HEK293 (cell line): ENCODE results near the gene CD79A.

Experiments used
- CTCF ChIA-PET: fragments of 350-600 bp; formaldehyde crosslinking; extraction: SDS; loops from one replicate; lab custom pipeline; 2021; ENCODE audit warnings: antibody characterized with exemption; lab: Yijun Ruan, JAX
- POLR2A ChIA-PET: fragments of 300-600 bp; formaldehyde crosslinking; extraction: SDS; loops from one replicate; lab custom pipeline; 2020; ENCODE audit warnings: antibody characterized with exemption, inconsistent platforms; lab: Yijun Ruan, JAX
- H3K27ac ChIP-seq: fragments of 200-500 bp; sonication (Bioruptor generic); 2 replicates; pipeline ENCODE4 v1.5.1; 2014; ENCODE audit warnings: low read depth, low read length, control low read depth, inconsistent platforms; ENCODE audit errors: extremely low read depth
- H3K36me3 ChIP-seq, 2 experiments: fragments of 200-500 bp in 1 of 2; sonication (Bioruptor generic) in 1 of 2; 1 replicate in 1 of 2; 2 replicates in 1 of 2; pipeline ENCODE4 v1.5.1; 2014 to 2017; ENCODE audit warnings: inconsistent platforms in 2 of 2, low read length in 2 of 2; ENCODE audit not compliant: control insufficient read depth in 2 of 2, insufficient read depth in 1 of 2
- H3K4me1 ChIP-seq: fragments of 200-500 bp; sonication (Bioruptor generic); 2 replicates; pipeline ENCODE4 v1.5.1; 2014; ENCODE audit warnings: mild to moderate bottlenecking, low read length, inconsistent platforms; ENCODE audit not compliant: control insufficient read depth, insufficient read depth
- H3K4me3 ChIP-seq: 2 replicates; pipeline ENCODE4 v1.5.1; 2011; ENCODE audit warnings: low read depth, mild to moderate bottlenecking, control low read depth, low read length, moderate library complexity
- H3K9me3 ChIP-seq: fragments of 200-500 bp; sonication (Bioruptor generic); 2 replicates; pipeline ENCODE4 v1.5.1; 2014; ENCODE audit warnings: low read depth, low read length, inconsistent platforms; ENCODE audit not compliant: control insufficient read depth, insufficient read depth
- BCL11B ChIP-seq: fragments of 450-650 bp; formaldehyde crosslinking; IDR thresholded peaks from 2 replicates; pipeline ENCODE4 v1.5.1; 2016; ENCODE audit warnings: low read depth, missing biosample characterization, missing genetic modification characterization
- BCL6B ChIP-seq: fragments of 450-650 bp; formaldehyde crosslinking; IDR thresholded peaks from 2 replicates; pipeline ENCODE4 v1.5.1; 2017; ENCODE audit warnings: missing biosample characterization, missing genetic modification characterization
- GLIS2 ChIP-seq: fragments of 450-650 bp; formaldehyde crosslinking; IDR thresholded peaks from 2 replicates; pipeline ENCODE4 v1.5.1; 2016; ENCODE audit warnings: missing biosample characterization, missing genetic modification characterization
- PATZ1 ChIP-seq: fragments of 450-650 bp; formaldehyde crosslinking; IDR thresholded peaks from 2 replicates; pipeline ENCODE4 v1.5.1; 2016; ENCODE audit warnings: missing biosample characterization, missing genetic modification characterization
- PRDM2 ChIP-seq: fragments of 450-650 bp; formaldehyde crosslinking; IDR thresholded peaks from 2 replicates; pipeline ENCODE4 v1.5.1; 2016; ENCODE audit warnings: missing biosample characterization, missing genetic modification characterization, borderline replicate concordance
- SP7 ChIP-seq: fragments of 450-650 bp; formaldehyde crosslinking; IDR thresholded peaks from 2 replicates; pipeline ENCODE4 v1.5.1; 2016; ENCODE audit warnings: missing biosample characterization, missing genetic modification characterization
- YY2 ChIP-seq: fragments of 450-650 bp; formaldehyde crosslinking; IDR thresholded peaks from 2 replicates; pipeline ENCODE4 v1.5.1; 2016; ENCODE audit warnings: missing biosample characterization, missing genetic modification characterization
- ZBTB10 ChIP-seq: fragments of 450-650 bp; formaldehyde crosslinking; IDR thresholded peaks from 2 replicates; pipeline ENCODE4 v1.5.1; 2016; ENCODE audit warnings: missing biosample characterization, missing genetic modification characterization
- ZBTB20 ChIP-seq: fragments of 450-650 bp; formaldehyde crosslinking; IDR thresholded peaks from 2 replicates; pipeline ENCODE4 v1.5.1; 2016; ENCODE audit warnings: missing biosample characterization, missing genetic modification characterization
- ZFP69B ChIP-seq: fragments of 450-650 bp; formaldehyde crosslinking; IDR thresholded peaks from 2 replicates; pipeline ENCODE4 v1.5.1; 2016; ENCODE audit warnings: missing biosample characterization, missing genetic modification characterization
- ZNF132 ChIP-seq: fragments of 450-650 bp; formaldehyde crosslinking; IDR thresholded peaks from 2 replicates; pipeline ENCODE4 v1.5.1; 2017; ENCODE audit warnings: missing biosample characterization, missing genetic modification characterization, borderline replicate concordance
- ZNF239 ChIP-seq: fragments of 450-650 bp; formaldehyde crosslinking; IDR thresholded peaks from 2 replicates; pipeline ENCODE4 v1.5.1; 2016; ENCODE audit warnings: missing biosample characterization, missing genetic modification characterization
- ZNF24 ChIP-seq: fragments of 450-650 bp; formaldehyde crosslinking; IDR thresholded peaks from 2 replicates; pipeline ENCODE4 v1.5.1; 2016; ENCODE audit warnings: missing biosample characterization, missing genetic modification characterization
- ZNF394 ChIP-seq: fragments of 450-650 bp; formaldehyde crosslinking; IDR thresholded peaks from 2 replicates; pipeline ENCODE4 v1.5.1; 2016; ENCODE audit warnings: missing biosample characterization, missing genetic modification characterization, mild to moderate bottlenecking, moderate library complexity, borderline replicate concordance
- ZNF48 ChIP-seq: fragments of 450-650 bp; formaldehyde crosslinking; IDR thresholded peaks from 2 replicates; pipeline ENCODE4 v1.5.1; 2016; ENCODE audit warnings: missing biosample characterization, missing genetic modification characterization
- ZNF585B ChIP-seq: fragments of 450-650 bp; formaldehyde crosslinking; IDR thresholded peaks from 2 replicates; pipeline ENCODE4 v1.5.1; 2016; ENCODE audit warnings: missing biosample characterization, missing genetic modification characterization
- ZNF624 ChIP-seq: fragments of 450-650 bp; formaldehyde crosslinking; IDR thresholded peaks from 2 replicates; pipeline ENCODE4 v1.5.1; 2017; ENCODE audit warnings: missing biosample characterization, missing genetic modification characterization
- ZNF658 ChIP-seq: fragments of 450-650 bp; formaldehyde crosslinking; IDR thresholded peaks from 2 replicates; pipeline ENCODE4; 2016; ENCODE audit warnings: missing biosample characterization, missing genetic modification characterization
- ZNF670 ChIP-seq: fragments of 450-650 bp; formaldehyde crosslinking; IDR thresholded peaks from 2 replicates; pipeline ENCODE4 v1.5.1; 2016; ENCODE audit warnings: missing biosample characterization, missing genetic modification characterization, low read depth
- ZNF704 ChIP-seq: fragments of 450-650 bp; formaldehyde crosslinking; IDR thresholded peaks from 2 replicates; pipeline ENCODE4 v1.5.1; 2016; ENCODE audit warnings: missing biosample characterization, missing genetic modification characterization
- ZNF791 ChIP-seq: fragments of 450-650 bp; formaldehyde crosslinking; IDR thresholded peaks from 2 replicates; pipeline ENCODE4 v1.5.1; 2016; ENCODE audit warnings: missing biosample characterization, missing genetic modification characterization
- ZSCAN30 ChIP-seq: fragments of 450-650 bp; IDR thresholded peaks from 2 replicates; pipeline ENCODE4 v1.5.1; 2018; ENCODE audit warnings: missing biosample characterization, mild to moderate bottlenecking, missing genetic modification characterization, moderate library complexity

The CD79A gene

GRCh38 chr19:41926763-41927496 is 49.9 kb downstream of the CD79A start (continued):
- TF ChIP-seq PRDM2 (tag by site-specific recombination) = no peak
- no peak for TF ChIP-seq ZNF670 (tag by site-specific recombination)
- no peak for TF ChIP-seq ZNF704

- ChIA-PET POLR2A (no interaction called here), CTCF (interaction anchor here (0.6 to 1.5 kb wide), 2 partner anchors 23 to 101 kb away, joined by 3 to 4 read pairs; no protein-coding TSS in a partner anchor)
- Histone ChIP-seq H3K27ac (no peak overlapping the region), H3K36me3 (no peaks in the 10 kb centered on the region), H3K4me1 (peaks cover 4% of the 10 kb centered on the region), H3K9me3 (no peaks in the 10 kb centered on the region), H3K4me3 (peak overlapping the region; percentile 27; the same call in 1 of the 2 replicates)
- TF ChIP-seq ZNF624 (no peak), ZNF48 (tag by site-specific recombination) (no peak), ZNF394 (tag by site-specific recombination) (no peak), PATZ1 (tag by site-specific recombination) (no peak), ZNF24 (tag by site-specific recombination) (no peak), ZNF132 (tag by site-specific recombination) (no peak), ZBTB20 (no peak; the same call in none of the 2 replicates), ZNF239 (tag by site-specific recombination) (no peak), ZNF658 (tag by site-specific recombination) (no peak), ZNF585B (no peak), ZNF791 (tag by site-specific recombination) (no peak), SP7 (tag by site-specific recombination) (peak; percentile 45; the same call in 1 of the 2 replicates), ZSCAN30 (tag by site-specific recombination) (no peak), BCL11B (0 out of 2 replicates have a peak, but pooled peaks have one; percentile 43), GLIS2 (tag by site-specific recombination) (peak; percentile 49; the same call in 1 of the 2 replicates), ZFP69B (no peak), YY2 (tag by site-specific recombination) (no peak), ZBTB10 (tag by site-specific recombination) (peak; percentile 66), BCL6B (no peak)
These were observed 50.6 kb downstream of the CD79A start for GRCh38 chr19:41927497-41928192.
